ENCODE measurements around the gene SGCD. TPM values are rescaled to one million over a fixed set of nuclear protein-coding genes. Genes with fewer than 3 reads are reported as not detected.

SGCD gene
- total and polyA plus RNA-seq, 8 donors: 10.4 to 15.8 (median 12.5) TPM

DNA sequence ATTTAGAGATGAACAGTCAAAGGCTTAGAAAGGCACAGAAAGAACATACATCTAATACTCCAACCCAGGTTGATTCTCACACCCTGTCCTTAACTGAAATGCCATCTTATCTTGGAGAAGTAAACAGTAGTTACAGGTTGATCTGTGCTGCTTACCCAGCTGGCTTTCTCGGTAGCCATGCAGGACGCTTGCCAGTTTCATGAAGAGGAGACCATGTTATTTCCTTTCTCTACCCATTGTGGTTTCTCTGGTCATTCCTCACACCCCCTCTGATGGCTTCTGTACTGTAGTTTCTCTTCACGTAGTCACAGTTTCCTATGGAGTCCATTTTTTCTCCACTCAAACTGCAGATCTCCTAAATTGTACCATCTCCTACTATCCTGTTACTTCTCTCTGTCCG is 206.0 kb downstream of the SGCD start:
- H3K36me3 ChIP-seq: no peaks in the 10 kb centered on the region
- DNase-seq: no peak
- H3K27ac ChIP-seq: no peak overlapping the region
- H3K4me1 ChIP-seq: no peaks in the 10 kb centered on the region
- no peak overlapping the region for H3K4me3 ChIP-seq
- ATAC-seq: no peak
- H3K9me3 ChIP-seq: no peaks in the 10 kb centered on the region
- intact Hi-C loops (cut with DNase I): no loop called here
- TF ChIP-seq, protein P1, sequence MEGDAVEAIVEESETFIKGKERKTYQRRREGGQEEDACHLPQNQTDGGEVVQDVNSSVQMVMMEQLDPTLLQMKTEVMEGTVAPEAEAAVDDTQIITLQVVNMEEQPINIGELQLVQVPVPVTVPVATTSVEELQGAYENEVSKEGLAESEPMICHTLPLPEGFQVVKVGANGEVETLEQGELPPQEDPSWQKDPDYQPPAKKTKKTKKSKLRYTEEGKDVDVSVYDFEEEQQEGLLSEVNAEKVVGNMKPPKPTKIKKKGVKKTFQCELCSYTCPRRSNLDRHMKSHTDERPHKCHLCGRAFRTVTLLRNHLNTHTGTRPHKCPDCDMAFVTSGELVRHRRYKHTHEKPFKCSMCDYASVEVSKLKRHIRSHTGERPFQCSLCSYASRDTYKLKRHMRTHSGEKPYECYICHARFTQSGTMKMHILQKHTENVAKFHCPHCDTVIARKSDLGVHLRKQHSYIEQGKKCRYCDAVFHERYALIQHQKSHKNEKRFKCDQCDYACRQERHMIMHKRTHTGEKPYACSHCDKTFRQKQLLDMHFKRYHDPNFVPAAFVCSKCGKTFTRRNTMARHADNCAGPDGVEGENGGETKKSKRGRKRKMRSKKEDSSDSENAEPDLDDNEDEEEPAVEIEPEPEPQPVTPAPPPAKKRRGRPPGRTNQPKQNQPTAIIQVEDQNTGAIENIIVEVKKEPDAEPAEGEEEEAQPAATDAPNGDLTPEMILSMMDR (IDR thresholded peaks at IDR 0.05): no peak
- H3K27me3 ChIP-seq: no peaks in the 10 kb centered on the region

DNA sequence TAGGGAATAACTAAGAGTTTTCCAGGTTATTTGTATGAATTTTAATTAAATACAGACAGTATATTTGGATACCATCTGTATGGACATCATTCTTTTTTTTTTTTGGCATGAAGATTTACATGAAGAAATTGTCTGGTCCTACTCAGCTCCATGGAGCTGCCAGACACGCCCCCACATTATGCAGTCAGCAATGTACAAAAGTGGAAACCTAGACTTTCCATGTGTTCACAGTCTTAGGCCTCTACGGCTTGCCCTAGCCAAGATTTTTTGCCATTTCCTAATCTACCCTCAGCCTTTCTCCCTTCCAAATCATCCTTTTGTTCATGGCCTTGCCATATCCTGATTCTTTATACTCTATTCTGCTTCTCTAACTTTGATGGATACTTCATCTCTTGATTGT is 207.1 kb downstream of the SGCD start:
- H3K27ac ChIP-seq: no peak overlapping the region
- TF ChIP-seq, protein P1 (IDR thresholded peaks at IDR 0.05): no peak
- no peaks in the 10 kb centered on the region for H3K4me1 ChIP-seq
- H3K9me3 ChIP-seq: no peaks in the 10 kb centered on the region
- H3K27me3 ChIP-seq: no peaks in the 10 kb centered on the region
- no peaks in the 10 kb centered on the region for H3K36me3 ChIP-seq
- no peak overlapping the region for H3K4me3 ChIP-seq
- DNase-seq (no peak), ATAC-seq (no peak)
- intact Hi-C loops (cut with DNase I): no loop called here

DNA sequence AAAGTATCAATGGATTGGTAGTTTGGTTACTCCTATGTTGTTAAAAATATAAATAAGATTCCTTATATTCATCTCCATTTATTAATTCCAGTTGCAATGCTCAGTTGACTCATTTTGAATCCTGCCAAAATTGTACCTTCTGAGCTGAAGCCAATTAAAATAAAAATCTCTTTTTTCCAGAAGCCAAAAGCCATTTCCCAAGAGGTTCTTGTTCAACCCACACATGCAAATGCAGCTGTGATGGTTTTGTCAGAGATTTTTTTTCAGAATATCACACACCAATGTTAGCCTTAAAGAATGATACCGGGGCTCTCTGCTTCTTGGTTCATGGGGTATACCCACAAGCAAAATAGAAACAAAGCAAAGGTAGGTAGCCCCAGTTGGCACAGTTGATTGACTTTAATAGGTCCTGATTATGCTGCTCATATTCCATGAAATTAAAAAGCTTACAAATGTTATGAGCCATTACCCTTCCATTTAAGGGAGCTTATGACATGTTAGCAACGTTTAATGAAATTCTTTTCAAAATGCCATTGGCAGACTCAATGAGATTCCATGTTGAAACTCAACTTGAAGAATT is 208.0 kb downstream of the SGCD start:
- no peak for ATAC-seq
- Histone ChIP-seq H3K9me3 (no peaks in the 10 kb centered on the region), H3K27me3 (no peaks in the 10 kb centered on the region), H3K36me3 (no peaks in the 10 kb centered on the region), H3K4me3 (no peak overlapping the region), H3K4me1 (no peaks in the 10 kb centered on the region), H3K27ac (no peak overlapping the region)
- intact Hi-C loops (cut with DNase I): no loop called here
- TF ChIP-seq, protein P1 (IDR thresholded peaks at IDR 0.05): no peak
- no peak for DNase-seq

DNA sequence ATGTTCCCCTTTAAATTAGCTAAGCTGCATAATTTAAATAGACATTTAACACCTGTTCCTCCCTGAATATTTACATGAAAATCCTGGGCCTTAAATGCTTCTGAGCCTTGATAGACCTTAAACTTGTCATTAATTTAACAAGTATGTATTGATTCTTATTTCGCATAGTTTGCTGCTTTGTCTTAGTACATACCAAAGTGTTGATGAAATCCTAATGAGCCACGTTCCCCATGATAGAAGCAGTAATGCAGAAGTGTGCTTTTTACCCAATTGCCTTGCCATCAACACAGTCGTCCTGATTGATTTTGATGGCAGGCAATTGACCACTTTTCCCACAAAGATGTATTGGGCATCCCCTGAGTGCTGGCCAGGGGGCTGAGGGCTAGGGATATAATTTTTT is 213.5 kb downstream of the SGCD start:
- intact Hi-C loops (cut with DNase I): no loop called here
- ATAC-seq (no peak), DNase-seq (no peak)
- Histone ChIP-seq H3K9me3 (no peaks in the 10 kb centered on the region), H3K4me1 (no peaks in the 10 kb centered on the region), H3K36me3 (no peaks in the 10 kb centered on the region), H3K4me3 (no peak overlapping the region), H3K27ac (no peak overlapping the region), H3K27me3 (no peaks in the 10 kb centered on the region)
- TF ChIP-seq, protein P1 (IDR thresholded peaks at IDR 0.05): no peak

DNA sequence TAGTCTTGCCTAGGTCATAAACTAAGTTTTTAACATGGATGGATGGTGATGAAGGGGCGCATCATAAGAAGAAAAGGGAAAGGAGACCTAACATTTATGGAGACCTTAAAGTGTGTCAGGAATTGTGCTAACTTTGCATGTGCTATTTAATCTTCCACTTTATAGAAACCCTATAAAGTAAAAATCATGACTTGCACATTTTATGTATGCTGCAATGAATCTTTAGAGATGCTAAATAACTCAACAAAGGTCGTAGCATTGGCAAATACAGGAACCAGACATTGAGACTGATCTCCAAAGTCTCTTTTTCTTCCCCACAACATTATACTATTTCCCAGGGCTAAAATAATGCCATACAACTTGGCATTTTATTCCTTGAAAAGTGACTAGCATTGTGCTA is 214.6 kb downstream of the SGCD start:
- Histone ChIP-seq H3K9me3 (no peaks in the 10 kb centered on the region), H3K27me3 (no peaks in the 10 kb centered on the region), H3K4me3 (no peak overlapping the region), H3K4me1 (no peaks in the 10 kb centered on the region), H3K27ac (no peak overlapping the region), H3K36me3 (no peaks in the 10 kb centered on the region)
- intact Hi-C loops (cut with DNase I): no loop called here
- ATAC-seq (no peak), DNase-seq (no peak)
- TF ChIP-seq, protein P1 (IDR thresholded peaks at IDR 0.05): no peak
